HepG2 (cell line): ENCODE results near the gene ABCC5. TPM values are rescaled to one million over a fixed set of nuclear protein-coding genes. Genes with fewer than 3 reads are reported as not detected.

Experiments
- ATAC-seq: fragments of 200-7000 bp; cut with Tn5 transposase; 3 replicates; pipeline ENCODE4 v1.9.1; 2020; ENCODE audit warnings: mild to moderate bottlenecking, moderate library complexity
- BruUV-seq: library from RNA; stranded (reverse); fragments of 400-500 nt; replicated peaks from 2 replicates; lab custom pipeline; 2021; lab: Mats Ljungman, UMichigan
- CTCF ChIA-PET: fragments of 300-600 bp; formaldehyde crosslinking; extraction: SDS; loops from one replicate; lab custom pipeline; 2021; ENCODE audit warnings: low total read pairs, inconsistent platforms, low intra/inter-chr PET ratio; lab: Yijun Ruan, JAX
- POLR2A ChIA-PET: fragments of 350-600 bp; sonication (Branson Sonifier 250); formaldehyde crosslinking; loops from one replicate; lab custom pipeline; 2020; ENCODE audit warnings: antibody characterized with exemption, inconsistent platforms; lab: Yijun Ruan, JAX
- DNase-seq: peaks from one replicate; pipeline ENCODE4 v3.0.0-alpha.2; 2015; ENCODE audit warnings: low spot score
- FAIRE-seq: peaks from 3 replicates; lab custom pipeline; 2011; peaks lifted over from hg19 to GRCh38; lab: Jason Lieb, UNC
- H2AFZ ChIP-seq: one replicate; pipeline ENCODE4 v1.6.1; 2011; ENCODE audit warnings: low read length, inconsistent platforms
- H3K27ac ChIP-seq: fragments of 300-600 bp; 3 replicates; pipeline ENCODE4 v1.8.0; 2011; ENCODE audit warnings: mixed run types, mild to moderate bottlenecking, mixed read lengths, low read length, inconsistent platforms; ENCODE audit not compliant: insufficient read depth; ENCODE audit errors: extremely low read length
- H3K27me3 ChIP-seq, 2 experiments: fragments of 200-600 bp in 1 of 2; 2 replicates in 1 of 2; 3 replicates in 1 of 2; pipeline versions ENCODE4 v1.6.0 to v1.8.0; 2011; ENCODE audit warnings: low read length in 2 of 2, mild to moderate bottlenecking in 2 of 2, moderate library complexity in 2 of 2, inconsistent platforms in 1 of 2; ENCODE audit not compliant: insufficient read depth in 2 of 2, control insufficient read depth in 1 of 2
- H3K36me3 ChIP-seq, 2 experiments: fragments of 200-600 bp in 1 of 2; replicated peaks in 1 of 2; 2 replicates in 1 of 2; 3 replicates in 1 of 2; pipeline versions ENCODE4 v1.5.1 to v1.8.0; 2011; ENCODE audit warnings: low read length in 2 of 2, inconsistent platforms in 1 of 2; ENCODE audit not compliant: insufficient read depth in 2 of 2, control insufficient read depth in 1 of 2
- H3K4me1 ChIP-seq: 2 replicates; pipeline ENCODE4 v1.5.1; 2012; ENCODE audit warnings: low read length, inconsistent platforms; ENCODE audit not compliant: insufficient read depth
- H3K4me2 ChIP-seq: 2 replicates; pipeline ENCODE4 v1.6.0; 2011; ENCODE audit warnings: low read depth, low read length, inconsistent platforms
- H3K4me3 ChIP-seq, 3 experiments: fragments of 200-600 bp in 1 of 3; sonication (generic), shearing (Covaris generic) in 1 of 3; replicated peaks in 1 of 3; 2 replicates each; pipeline ENCODE4 v1.5.1; 2011 to 2016; ENCODE audit warnings: low read length in 3 of 3, inconsistent platforms in 2 of 3, low read depth in 2 of 3, mild to moderate bottlenecking in 2 of 3, control low read depth in 1 of 3, mixed read lengths in 1 of 3; ENCODE audit not compliant: insufficient read depth in 1 of 3
- H3K79me2 ChIP-seq: one replicate; pipeline ENCODE4 v1.6.1; 2011; ENCODE audit warnings: low read length, inconsistent platforms; ENCODE audit not compliant: insufficient read depth
- H3K9ac ChIP-seq: 2 replicates; pipeline ENCODE4 v1.6.0; 2011; ENCODE audit warnings: mild to moderate bottlenecking, low read depth, low read length, inconsistent platforms; ENCODE audit not compliant: insufficient read depth
- H3K9me3 ChIP-seq: 2 replicates; pipeline ENCODE4 v1.5.1; 2012; ENCODE audit warnings: mild to moderate bottlenecking, low read length
- H4K20me1 ChIP-seq: 2 replicates; pipeline ENCODE4 v1.6.0; 2011; ENCODE audit warnings: inconsistent platforms, mild to moderate bottlenecking, low read length, moderate library complexity; ENCODE audit not compliant: insufficient read depth
- ATAD3A ChIP-seq: sonication (generic); formaldehyde crosslinking; IDR thresholded peaks from 2 replicates; pipeline ENCODE4 v1.4.0; 2020; ENCODE audit warnings: missing genetic modification reagents
- EHMT2 ChIP-seq: fragments of 200-600 bp; sonication (generic); IDR thresholded peaks from 2 replicates; pipeline ENCODE4 v1.7.0; 2017; ENCODE audit warnings: antibody characterized with exemption, low read depth, low read length, borderline replicate concordance
- IKZF1 ChIP-seq: fragments of 450-650 bp; IDR thresholded peaks from 2 replicates; pipeline ENCODE4 v1.7.1; 2016
- KAT8 ChIP-seq: IDR thresholded peaks from 2 replicates; pipeline ENCODE4 v1.6.1; 2016; ENCODE audit warnings: missing genetic modification reagents, missing compliant biosample characterization
- MAF1 ChIP-seq: sonication (generic); formaldehyde crosslinking; IDR thresholded peaks from 2 replicates; pipeline ENCODE4 v1.5.0; 2020; ENCODE audit warnings: missing genetic modification reagents, borderline replicate concordance
- NONO ChIP-seq, 2 experiments: fragments of 450-650 bp in 1 of 2; sonication (generic) in 1 of 2; formaldehyde crosslinking in 1 of 2; IDR thresholded peaks in 1 of 2; conservative IDR thresholded peaks in 1 of 2; 2 replicates each; pipeline versions ENCODE4 v1.6.1 to v1.8.0; 2017 to 2022; ENCODE audit warnings: mild to moderate bottlenecking in 1 of 2, missing genetic modification reagents in 1 of 2, moderate library complexity in 1 of 2
- NR2F2 ChIP-seq: IDR thresholded peaks from 2 replicates; pipeline ENCODE4 v1.6.1; 2012; ENCODE audit warnings: low read depth, inconsistent platforms, borderline replicate concordance
- PPARG ChIP-seq: conservative IDR thresholded peaks from 2 replicates; pipeline ENCODE4 v1.6.1; 2016; ENCODE audit warnings: missing biosample characterization, missing genetic modification reagents
- STAT5B ChIP-seq: sonication (generic); formaldehyde crosslinking; IDR thresholded peaks from 2 replicates; pipeline ENCODE4 v1.4.0; 2020; ENCODE audit warnings: missing genetic modification reagents
- SYNCRIP ChIP-seq: fragments of 200-400 bp; formaldehyde crosslinking; IDR thresholded peaks from 2 replicates; pipeline ENCODE4 v1.6.1; 2018; ENCODE audit warnings: mild to moderate bottlenecking, low read depth, low read length; ENCODE audit not compliant: insufficient read depth
- ZMYM4 ChIP-seq: sonication (generic); formaldehyde crosslinking; IDR thresholded peaks from 2 replicates; pipeline ENCODE4 v1.8.1; 2023; ENCODE audit warnings: mild to moderate bottlenecking, missing genetic modification reagents
- ZNF12 ChIP-seq: sonication (generic); formaldehyde crosslinking; IDR thresholded peaks from 2 replicates; pipeline ENCODE4 v1.5.0; 2020; ENCODE audit warnings: missing genetic modification reagents
- ZNF253 ChIP-seq: sonication (generic); formaldehyde crosslinking; IDR thresholded peaks from 2 replicates; pipeline ENCODE4 v1.8.0; 2022; ENCODE audit warnings: mild to moderate bottlenecking, missing genetic modification reagents, borderline replicate concordance
- ZNF761 ChIP-seq: sonication (generic); formaldehyde crosslinking; conservative IDR thresholded peaks from 2 replicates; pipeline ENCODE4 v1.4.0; 2020; ENCODE audit warnings: mild to moderate bottlenecking, missing genetic modification reagents
- ZNF780A ChIP-seq: sonication (generic); formaldehyde crosslinking; IDR thresholded peaks from 2 replicates; pipeline ENCODE4 v1.8.0; 2022; ENCODE audit warnings: mild to moderate bottlenecking, missing genetic modification reagents, moderate library complexity
- ZNF878 ChIP-seq: sonication (generic); formaldehyde crosslinking; IDR thresholded peaks from 2 replicates; pipeline ENCODE4 v1.8.1; 2023; ENCODE audit warnings: mild to moderate bottlenecking, missing genetic modification reagents, moderate library complexity
- ZNF879 ChIP-seq: sonication (generic); formaldehyde crosslinking; IDR thresholded peaks from 2 replicates; pipeline ENCODE4 v1.8.1; 2023; ENCODE audit warnings: missing genetic modification reagents
- WGBS: methylation state at CpG from one replicate; pipeline ENCODE4 v1.1.6; 2017; ENCODE audit warnings: low lambda C conversion rate; 5-methylcytosine and 5-hydroxymethylcytosine counted together
- in situ Hi-C: cut with HindIII; loops from 2 replicates; pipeline ENCODE4 v1.10.0; 2017; ENCODE audit warnings: low pct_unique_long_range_greater_than_20kb; ENCODE audit not compliant: extremely low pct_ligation_motif_present
- intact Hi-C: fragments of 100-400 bp; cut with micrococcal nuclease; formaldehyde crosslinking; loops from one replicate; pipeline ENCODE4 v1.10.0; 2022; ENCODE audit not compliant: unreplicated experiment
- polyA plus RNA-seq, 8 experiments: library from polyadenylated mRNA; depleted of rRNA in 3 of 8; stranded (reverse) in 7 of 8; unstranded in 1 of 8; fragments of >200 nt; fragmentation: Illumina TruSeq in 4 of 8; extraction: Trizol in 4 of 8; gene quantifications; 2 replicates each; pipeline versions ENCODE4 v1.2.1 to v1.2.3, GENCODE V29; 2011 to 2016; ENCODE audit warnings: low read depth in 4 of 8, missing spikeins in 1 of 8, mixed read lengths in 1 of 8; ENCODE audit not compliant: insufficient read depth in 1 of 8
- total RNA-seq, 5 experiments: library from RNA; depleted of rRNA; stranded (reverse); fragments of >200 nt; fragmentation: Illumina TruSeq; extraction: Trizol; gene quantifications; 2 replicates each; pipeline ENCODE4 v1.2.3, GENCODE V29; 2016; ENCODE audit warnings: low read depth in 1 of 5
- TF ChIP-seq, protein P1 (sequence below): sonication (generic); formaldehyde crosslinking; IDR thresholded peaks from 2 replicates; pipeline ENCODE4 v1.9.0; 2021; ENCODE audit warnings: missing genetic modification reagents, borderline replicate concordance
- TF ChIP-seq, protein P2 (sequence below): sonication (generic); formaldehyde crosslinking; conservative IDR thresholded peaks from 2 replicates; pipeline ENCODE4 v1.5.0; 2020; ENCODE audit warnings: missing genetic modification reagents

ABCC5 gene
- total and polyA plus RNA-seq, 2 of the 13 experiments (the other 11 are each of a cell fraction or from before 2014, with no cell fraction given) = 12.5 to 12.7 TPM

GRCh38 chr3:183958226-183958625, 59.5 kb downstream of the ABCC5 start:
- POLR2A ChIA-PET = no interaction called here
- H3K27ac ChIP-seq = no peak overlapping the region
- no peak overlapping the region for H3K4me3 ChIP-seq
- 96% methylated on average over 3 of the region's 3 CpGs for WGBS
- H3K27me3 ChIP-seq = no peaks in the 10 kb centered on the region
- no TSS peak for BruUV-seq
- H3K9ac ChIP-seq = no peak overlapping the region
- FAIRE-seq (no peak), DNase-seq (no peak), ATAC-seq (no peak)
- intact Hi-C loops (no loop called here), in situ Hi-C loops (no loop called here)
- H3K79me2 ChIP-seq = no peaks in the 10 kb centered on the region
- H3K4me2 ChIP-seq = no peak overlapping the region
- H3K36me3 ChIP-seq = peaks cover 4 to 5% of the 10 kb centered on the region in 2 experiments; a peak in 2 of 5 replicates
- CTCF ChIA-PET = no interaction called here
- H3K4me1 ChIP-seq = peaks cover 8% of the 10 kb centered on the region
- no peaks in the 10 kb centered on the region for H3K9me3 ChIP-seq
- H2AFZ ChIP-seq = no peak overlapping the region
- TF ChIP-seq, protein P1, sequence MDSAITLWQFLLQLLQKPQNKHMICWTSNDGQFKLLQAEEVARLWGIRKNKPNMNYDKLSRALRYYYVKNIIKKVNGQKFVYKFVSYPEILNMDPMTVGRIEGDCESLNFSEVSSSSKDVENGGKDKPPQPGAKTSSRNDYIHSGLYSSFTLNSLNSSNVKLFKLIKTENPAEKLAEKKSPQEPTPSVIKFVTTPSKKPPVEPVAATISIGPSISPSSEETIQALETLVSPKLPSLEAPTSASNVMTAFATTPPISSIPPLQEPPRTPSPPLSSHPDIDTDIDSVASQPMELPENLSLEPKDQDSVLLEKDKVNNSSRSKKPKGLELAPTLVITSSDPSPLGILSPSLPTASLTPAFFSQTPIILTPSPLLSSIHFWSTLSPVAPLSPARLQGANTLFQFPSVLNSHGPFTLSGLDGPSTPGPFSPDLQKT = no peak
- TF ChIP-seq SYNCRIP = no peak
- no peaks in the 10 kb centered on the region for H4K20me1 ChIP-seq

- Histone ChIP-seq H3K79me2 (no peaks in the 10 kb centered on the region), H3K4me1 (peaks cover 8% of the 10 kb centered on the region), H2AFZ (no peak overlapping the region), H3K4me2 (no peak overlapping the region), H4K20me1 (no peaks in the 10 kb centered on the region), H3K9me3 (no peaks in the 10 kb centered on the region), H3K36me3 (peaks cover 3 to 7% of the 10 kb centered on the region in 2 experiments; a peak in 2 of 5 replicates), H3K27me3 (no peaks in the 10 kb centered on the region), H3K27ac (no peak overlapping the region), H3K4me3 (no peak overlapping the region), H3K9ac (no peak overlapping the region)
- CTCF ChIA-PET = no interaction called here
- no peak for FAIRE-seq
- no TSS peak for BruUV-seq
- intact Hi-C loops = no loop called here
- 92% methylated on average over 4 of the region's 4 CpGs for WGBS
- no peak for DNase-seq
- POLR2A ChIA-PET = no interaction called here
- in situ Hi-C loops = no loop called here
- no peak for ATAC-seq
- TF ChIP-seq MAF1 (CRISPR knock-in tag) (no peak), ZNF878 (CRISPR knock-in tag) (no peak), ZNF253 (CRISPR knock-in tag) (no peak), ZNF12 (CRISPR knock-in tag) (no peak), ZNF780A (CRISPR knock-in tag) (no peak), PPARG (no peak), KAT8 (CRISPR knock-in tag) (no peak), NONO (IDR thresholded peaks at IDR 0.05) (no peak), NONO (CRISPR knock-in tag; conservative IDR thresholded peaks at IDR 0.05) (no peak), EHMT2 (no peak), STAT5B (CRISPR knock-in tag) (no peak), ZNF761 (CRISPR knock-in tag) (no peak), IKZF1 (no peak), ATAD3A (CRISPR knock-in tag) (no peak), ZMYM4 (no peak), NR2F2 (no peak), ZNF879 (CRISPR knock-in tag) (no peak)
- TF ChIP-seq, protein P2, sequence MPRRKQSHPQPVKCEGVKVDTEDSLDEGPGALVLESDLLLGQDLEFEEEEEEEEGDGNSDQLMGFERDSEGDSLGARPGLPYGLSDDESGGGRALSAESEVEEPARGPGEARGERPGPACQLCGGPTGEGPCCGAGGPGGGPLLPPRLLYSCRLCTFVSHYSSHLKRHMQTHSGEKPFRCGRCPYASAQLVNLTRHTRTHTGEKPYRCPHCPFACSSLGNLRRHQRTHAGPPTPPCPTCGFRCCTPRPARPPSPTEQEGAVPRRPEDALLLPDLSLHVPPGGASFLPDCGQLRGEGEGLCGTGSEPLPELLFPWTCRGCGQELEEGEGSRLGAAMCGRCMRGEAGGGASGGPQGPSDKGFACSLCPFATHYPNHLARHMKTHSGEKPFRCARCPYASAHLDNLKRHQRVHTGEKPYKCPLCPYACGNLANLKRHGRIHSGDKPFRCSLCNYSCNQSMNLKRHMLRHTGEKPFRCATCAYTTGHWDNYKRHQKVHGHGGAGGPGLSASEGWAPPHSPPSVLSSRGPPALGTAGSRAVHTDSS (CRISPR knock-in tag) = no peak
Observed at GRCh38 chr3:183954875-183955274, 62.8 kb downstream of the ABCC5 start.
